Suprapubic skin (tissue), 4 donors: ENCODE data around the gene AHRR.

Source experiments
- POLR2A ChIP-seq, 2 donors: fragments of 450-650 bp; IDR thresholded peaks; one replicate each; pipeline ENCODE4 v1.6.1; 2017; ENCODE audit warnings: antibody characterized with exemption in 2 of 2, mild to moderate bottlenecking in 2 of 2, moderate library complexity in 2 of 2
- POLR2AphosphoS5 ChIP-seq, 3 donors: sonication (generic); formaldehyde crosslinking; IDR thresholded peaks; one replicate each; pipeline ENCODE4 v1.6.1; 2017; ENCODE audit warnings: antibody characterized with exemption in 3 of 3
- TF ChIP-seq, protein P1 (sequence below), 2 donors: fragments of 200-600 bp in 1 of 2; fragments of 450-650 bp in 1 of 2; sonication (generic) in 1 of 2; IDR thresholded peaks; one replicate each; pipeline ENCODE4 v1.5.1; 2016 to 2019; ENCODE audit warnings: antibody characterized with exemption in 2 of 2, mild to moderate bottlenecking in 1 of 2, moderate library complexity in 1 of 2

DNA sequence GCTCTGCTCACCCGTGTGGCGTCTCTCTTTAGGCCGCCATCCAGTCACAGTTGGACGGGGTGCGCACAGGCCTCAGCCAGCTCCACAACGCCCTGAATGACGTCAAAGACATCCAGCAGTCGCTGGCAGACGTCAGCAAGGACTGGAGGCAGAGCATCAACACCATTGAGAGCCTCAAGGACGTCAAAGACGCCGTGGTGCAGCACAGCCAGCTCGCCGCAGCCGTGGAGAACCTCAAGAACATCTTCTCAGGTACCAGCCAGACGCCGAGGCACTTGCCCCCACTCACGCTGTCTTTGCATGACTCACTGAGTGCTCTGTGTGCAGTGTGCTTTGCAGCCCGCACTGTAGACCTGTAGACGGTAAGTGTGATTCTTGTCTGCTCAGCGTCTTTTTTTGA is 126.0 kb downstream of the AHRR start:
- TF ChIP-seq POLR2AphosphoS5 (IDR thresholded peaks at IDR 0.05) (no peak), POLR2A (IDR thresholded peaks at IDR 0.05) (no peak)
- TF ChIP-seq, protein P1, sequence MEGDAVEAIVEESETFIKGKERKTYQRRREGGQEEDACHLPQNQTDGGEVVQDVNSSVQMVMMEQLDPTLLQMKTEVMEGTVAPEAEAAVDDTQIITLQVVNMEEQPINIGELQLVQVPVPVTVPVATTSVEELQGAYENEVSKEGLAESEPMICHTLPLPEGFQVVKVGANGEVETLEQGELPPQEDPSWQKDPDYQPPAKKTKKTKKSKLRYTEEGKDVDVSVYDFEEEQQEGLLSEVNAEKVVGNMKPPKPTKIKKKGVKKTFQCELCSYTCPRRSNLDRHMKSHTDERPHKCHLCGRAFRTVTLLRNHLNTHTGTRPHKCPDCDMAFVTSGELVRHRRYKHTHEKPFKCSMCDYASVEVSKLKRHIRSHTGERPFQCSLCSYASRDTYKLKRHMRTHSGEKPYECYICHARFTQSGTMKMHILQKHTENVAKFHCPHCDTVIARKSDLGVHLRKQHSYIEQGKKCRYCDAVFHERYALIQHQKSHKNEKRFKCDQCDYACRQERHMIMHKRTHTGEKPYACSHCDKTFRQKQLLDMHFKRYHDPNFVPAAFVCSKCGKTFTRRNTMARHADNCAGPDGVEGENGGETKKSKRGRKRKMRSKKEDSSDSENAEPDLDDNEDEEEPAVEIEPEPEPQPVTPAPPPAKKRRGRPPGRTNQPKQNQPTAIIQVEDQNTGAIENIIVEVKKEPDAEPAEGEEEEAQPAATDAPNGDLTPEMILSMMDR (IDR thresholded peaks at IDR 0.05): no peak
